Measurements from ENCODE around the gene NUDCD2.

DNA sequence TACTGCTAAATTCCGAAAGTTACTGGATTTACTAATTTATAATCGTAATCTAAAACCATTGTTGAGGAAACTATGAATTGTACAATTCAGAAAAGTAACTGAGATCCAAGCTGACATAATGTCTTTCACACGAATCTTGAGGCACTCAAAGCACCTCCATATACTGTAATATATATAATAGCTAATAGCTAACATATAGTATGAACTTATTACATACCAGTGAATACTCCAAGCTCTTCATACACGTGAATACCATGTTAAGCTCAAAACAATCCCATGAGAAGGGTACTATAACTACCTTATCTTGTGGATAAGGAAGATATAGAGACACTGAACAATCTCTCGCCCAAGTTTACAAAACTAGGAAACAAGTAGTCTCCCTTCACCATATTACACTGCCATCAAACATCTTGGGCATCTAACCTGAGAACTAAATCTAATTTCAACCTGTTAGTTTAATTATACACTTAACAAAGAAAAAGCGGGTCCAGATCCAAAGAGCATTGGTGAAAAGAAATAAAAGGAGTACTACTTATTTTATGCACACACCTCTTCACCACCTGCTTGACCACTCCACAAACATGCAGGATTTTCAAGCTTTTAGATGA lies 1.0 kb downstream of the NUDCD2 start:
- TF ChIP-seq, protein P1, sequence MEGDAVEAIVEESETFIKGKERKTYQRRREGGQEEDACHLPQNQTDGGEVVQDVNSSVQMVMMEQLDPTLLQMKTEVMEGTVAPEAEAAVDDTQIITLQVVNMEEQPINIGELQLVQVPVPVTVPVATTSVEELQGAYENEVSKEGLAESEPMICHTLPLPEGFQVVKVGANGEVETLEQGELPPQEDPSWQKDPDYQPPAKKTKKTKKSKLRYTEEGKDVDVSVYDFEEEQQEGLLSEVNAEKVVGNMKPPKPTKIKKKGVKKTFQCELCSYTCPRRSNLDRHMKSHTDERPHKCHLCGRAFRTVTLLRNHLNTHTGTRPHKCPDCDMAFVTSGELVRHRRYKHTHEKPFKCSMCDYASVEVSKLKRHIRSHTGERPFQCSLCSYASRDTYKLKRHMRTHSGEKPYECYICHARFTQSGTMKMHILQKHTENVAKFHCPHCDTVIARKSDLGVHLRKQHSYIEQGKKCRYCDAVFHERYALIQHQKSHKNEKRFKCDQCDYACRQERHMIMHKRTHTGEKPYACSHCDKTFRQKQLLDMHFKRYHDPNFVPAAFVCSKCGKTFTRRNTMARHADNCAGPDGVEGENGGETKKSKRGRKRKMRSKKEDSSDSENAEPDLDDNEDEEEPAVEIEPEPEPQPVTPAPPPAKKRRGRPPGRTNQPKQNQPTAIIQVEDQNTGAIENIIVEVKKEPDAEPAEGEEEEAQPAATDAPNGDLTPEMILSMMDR (IDR thresholded peaks at IDR 0.05): no peak
- no peak for TF ChIP-seq POLR2A (IDR thresholded peaks at IDR 0.05)

Data from right lobe of liver (tissue), 4 donors.